BLaER1 treated with 17β-estradiol and CSF1 and Interleukin-3, amounts not matched to agents 10 nM and 100 nM (cell line): Measurements from ENCODE around the gene CDCA4.

Experiments used
- H3K27ac ChIP-seq, 11 experiments: shearing (Covaris generic); formaldehyde crosslinking; 2 replicates each; pipeline ENCODE4 v1.8.1; 2022
- H3K27me3 ChIP-seq, 11 experiments: shearing (Covaris generic); formaldehyde crosslinking; 2 replicates each; pipeline ENCODE4 v1.8.1; 2022
- H3K36me3 ChIP-seq, 11 experiments: shearing (Covaris generic); formaldehyde crosslinking; 2 replicates each; pipeline ENCODE4 v1.8.1; 2022
- H3K4me1 ChIP-seq, 10 experiments: shearing (Covaris generic); formaldehyde crosslinking; 2 replicates each; pipeline ENCODE4 v1.8.1; 2022
- H3K4me2 ChIP-seq, 11 experiments: shearing (Covaris generic); formaldehyde crosslinking; 2 replicates each; pipeline ENCODE4 v1.8.1; 2022
- H3K4me3 ChIP-seq, 10 experiments: shearing (Covaris generic); formaldehyde crosslinking; 2 replicates each; pipeline ENCODE4 v1.8.1; 2022
- H3K9ac ChIP-seq, 11 experiments: shearing (Covaris generic); formaldehyde crosslinking; 2 replicates each; pipeline ENCODE4 v1.8.1; 2022
- H3K9me3 ChIP-seq, 11 experiments: shearing (Covaris generic); formaldehyde crosslinking; replicated peaks in 1 of 11; 2 replicates each; pipeline ENCODE4 v1.8.1; 2022
- H4K20me1 ChIP-seq, 11 experiments: shearing (Covaris generic); formaldehyde crosslinking; 2 replicates each; pipeline ENCODE4 v1.8.1; 2022
- Cebpa-rat ChIP-seq, 11 experiments: shearing (Covaris generic); IDR thresholded peaks; 2 replicates each; pipeline ENCODE4 v1.8.1; 2022

Gene CDCA4

GRCh38 chr14:105010106-105010505, 10.8 kb downstream of the CDCA4 start:
- Histone ChIP-seq H3K4me3 (no peak overlapping the region), H3K9me3 (no peaks in the 10 kb centered on the region), H3K4me1 (peaks cover 24 to 44% (median 32%) of the 10 kb centered on the region in 10 experiments), H3K36me3 (peaks cover 43 to 85% (median 73%) of the 10 kb centered on the region in 11 experiments), H3K9ac (no peak overlapping the region; a peak in 1 of 22 replicates), H3K27ac (no peak overlapping the region), H3K27me3 (no peaks in the 10 kb centered on the region), H3K4me2 (no peak overlapping the region), H4K20me1 (peaks cover 37 to 100% (median 95%) of the 10 kb centered on the region in 11 experiments; a peak in 21 of 22 replicates)
- TF ChIP-seq Cebpa-rat (IDR thresholded peaks at IDR 0.05), result no peak

- no peak for TF ChIP-seq Cebpa-rat (IDR thresholded peaks at IDR 0.05)
- peaks cover 14 to 85% (median 73%) of the 10 kb centered on the region in 11 experiments; a peak in 20 of 22 replicates for H4K20me1 ChIP-seq
These were observed 13.2 kb downstream of the CDCA4 start for GRCh38 chr14:105007593-105008264.

GRCh38 chr14:105006831-105007592, 13.9 kb downstream of the CDCA4 start:
- H3K27me3 ChIP-seq, result no peaks in the 10 kb centered on the region
- no peaks in the 10 kb centered on the region for H3K9me3 ChIP-seq
- H3K36me3 ChIP-seq, result peaks cover 43 to 67% (median 62%) of the 10 kb centered on the region in 11 experiments
- no peak overlapping the region for H3K4me3 ChIP-seq
- no peak overlapping the region; a peak in 1 of 22 replicates for H3K27ac ChIP-seq
- peaks cover 8 to 78% (median 66%) of the 10 kb centered on the region in 11 experiments; a peak in 20 of 22 replicates for H4K20me1 ChIP-seq
- H3K4me1 ChIP-seq, result peaks cover 0 to 21% (median 2%) of the 10 kb centered on the region in 10 experiments; a peak in 9 of 20 replicates
- no peak for TF ChIP-seq Cebpa-rat (IDR thresholded peaks at IDR 0.05)
- H3K4me2 ChIP-seq, result no peak overlapping the region
- H3K9ac ChIP-seq, result no peak overlapping the region; a peak in 1 of 22 replicates

More at GRCh38 chr14:105007593-105008264, 13.2 kb downstream of the CDCA4 start:
- Histone ChIP-seq H3K27me3 (no peaks in the 10 kb centered on the region), H3K27ac (no peak overlapping the region), H3K4me2 (no peak overlapping the region), H3K9ac (no peak overlapping the region), H3K4me3 (no peak overlapping the region), H3K36me3 (peaks cover 43 to 74% (median 68%) of the 10 kb centered on the region in 11 experiments), H3K9me3 (no peaks in the 10 kb centered on the region), H3K4me1 (peaks cover under 1 to 25% (median 9%) of the 10 kb centered on the region in 10 experiments; a peak in 16 of 20 replicates)

GRCh38 chr14:105005929-105006830, 14.7 kb downstream of the CDCA4 start:
- Histone ChIP-seq H3K9me3 (0 out of 22 replicates have a peak, but pooled peaks cover 0 to 1% (median 0%) of the 10 kb centered on the region in 11 experiments), H3K36me3 (peaks cover 36 to 60% (median 54%) of the 10 kb centered on the region in 11 experiments), H4K20me1 (peaks cover under 1 to 70% (median 57%) of the 10 kb centered on the region in 11 experiments; a peak in 19 of 22 replicates), H3K27me3 (no peaks in the 10 kb centered on the region), H3K4me2 (no peak overlapping the region), H3K4me3 (no peak overlapping the region), H3K9ac (no peak overlapping the region; a peak in 1 of 22 replicates), H3K4me1 (peaks cover 0 to 20% (median 0%) of the 10 kb centered on the region in 10 experiments; a peak in 6 of 20 replicates), H3K27ac (peak overlapping the region in 2 of 11 experiments; percentile 20 to 35; a peak in 1 of 22 replicates)
- TF ChIP-seq Cebpa-rat (IDR thresholded peaks at IDR 0.05), result no peak

- Histone ChIP-seq H3K4me1 (peaks cover 0 to 20% (median 0%) of the 10 kb centered on the region in 10 experiments; a peak in 6 of 20 replicates), H3K9ac (peak overlapping the region in 1 of 11 experiments; percentile 5; a peak in 1 of 22 replicates), H3K27me3 (no peaks in the 10 kb centered on the region), H3K4me2 (peak overlapping the region in 1 of 11 experiments; percentile 21; a peak in 1 of 22 replicates), H3K9me3 (peaks cover 0 to 9% (median 0%) of the 10 kb centered on the region in 11 experiments; a peak in 1 of 22 replicates), H4K20me1 (peaks cover 0 to 62% (median 50%) of the 10 kb centered on the region in 11 experiments; a peak in 18 of 22 replicates), H3K4me3 (no peak overlapping the region), H3K27ac (peak overlapping the region in 3 of 11 experiments; percentile 7 to 20 (median 11); a peak in 2 of 22 replicates), H3K36me3 (peaks cover 28 to 53% (median 46%) of the 10 kb centered on the region in 11 experiments)
- TF ChIP-seq Cebpa-rat (IDR thresholded peaks at IDR 0.05), result no peak
These were observed 15.5 kb downstream of the CDCA4 start for GRCh38 chr14:105005329-105005928.

GRCh38 chr14:104999361-104999760, 21.5 kb downstream of the CDCA4 start:
- Histone ChIP-seq H3K9ac (no peak overlapping the region), H3K4me1 (peaks cover 19 to 35% (median 30%) of the 10 kb centered on the region in 10 experiments), H3K4me2 (no peak overlapping the region), H4K20me1 (peaks cover 0 to 22% (median 8%) of the 10 kb centered on the region in 11 experiments; a peak in 13 of 22 replicates), H3K27me3 (no peaks in the 10 kb centered on the region), H3K36me3 (peaks cover 0 to 33% (median 16%) of the 10 kb centered on the region in 11 experiments; a peak in 15 of 22 replicates), H3K9me3 (peaks cover 0 to 27% (median 9%) of the 10 kb centered on the region in 11 experiments; a peak in 16 of 22 replicates), H3K27ac (no peak overlapping the region), H3K4me3 (no peak overlapping the region)
- no peak for TF ChIP-seq Cebpa-rat (IDR thresholded peaks at IDR 0.05)

- Histone ChIP-seq H3K4me1 (peaks cover 25 to 41% (median 36%) of the 10 kb centered on the region in 10 experiments), H3K27ac (no peak overlapping the region), H3K4me3 (no peak overlapping the region), H3K9me3 (peaks cover 0 to 27% (median 9%) of the 10 kb centered on the region in 11 experiments; a peak in 16 of 22 replicates), H3K9ac (no peak overlapping the region), H3K4me2 (no peak overlapping the region), H3K27me3 (no peaks in the 10 kb centered on the region), H4K20me1 (peaks cover 0 to 24% (median 11%) of the 10 kb centered on the region in 11 experiments; a peak in 15 of 22 replicates), H3K36me3 (peaks cover 0 to 33% (median 16%) of the 10 kb centered on the region in 11 experiments; a peak in 15 of 22 replicates)
- TF ChIP-seq Cebpa-rat (IDR thresholded peaks at IDR 0.05), result no peak
These were observed 22.1 kb downstream of the CDCA4 start for GRCh38 chr14:104998801-104999200.
